SH-SY5Y (cell line): ENCODE measurements around the gene SETDB2.

Experiments used
- GATA2 ChIP-seq: IDR thresholded peaks from 2 replicates; pipeline ENCODE4 v1.6.1; 2011; ENCODE audit warnings: mild to moderate bottlenecking, low read depth, low read length
- GATA3 ChIP-seq: IDR thresholded peaks from 2 replicates; pipeline ENCODE4 v1.6.1; 2011; ENCODE audit warnings: low read depth, mild to moderate bottlenecking, low read length, moderate library complexity

DNA sequence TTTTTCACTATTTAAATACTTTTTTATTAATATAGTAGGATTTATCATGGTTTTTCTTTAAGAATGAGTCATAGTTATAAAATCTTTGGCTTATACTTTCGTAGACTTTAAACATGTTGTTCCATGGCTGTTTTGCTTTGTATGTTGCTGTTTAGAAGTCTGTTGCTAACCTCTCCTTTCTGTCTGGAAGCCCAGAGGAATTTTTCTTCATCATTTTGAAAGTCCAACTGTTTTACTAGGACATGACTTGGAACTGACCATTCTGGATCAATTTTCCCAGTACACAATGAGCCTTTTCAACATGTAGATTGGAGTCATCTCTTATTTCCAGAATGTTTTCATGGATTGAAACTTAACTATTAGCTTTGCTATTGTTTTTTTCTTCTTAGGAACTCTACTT is 8.1 kb upstream of the SETDB2 start:
- TF ChIP-seq GATA2 (no peak), GATA3 (no peak)
